SK-N-SH (cell line): Measurements from ENCODE around the gene SLC47A2. TPM values are rescaled to one million over a fixed set of nuclear protein-coding genes. Genes with fewer than 3 reads are reported as not detected.

Experiments used
- CTCF ChIA-PET: fragments of 300-600, 350-600 bp; formaldehyde crosslinking; extraction: SDS; loops from one replicate; lab custom pipeline; 2021; lab: Yijun Ruan, JAX
- POLR2A ChIA-PET: fragments of 350-600 bp; sonication (Branson Sonifier 250); formaldehyde crosslinking; extraction: SDS; loops from one replicate; lab custom pipeline; 2020; ENCODE audit warnings: antibody characterized with exemption, inconsistent platforms; lab: Yijun Ruan, JAX
- DNase-seq: peaks from one replicate; pipeline ENCODE4 v3.0.0; 2012
- H2AFZ ChIP-seq: fragments of 200-600 bp; sonication (generic); 2 replicates; pipeline ENCODE4 v1.8.1; 2016; ENCODE audit warnings: antibody characterized with exemption, mild to moderate bottlenecking, low read depth
- H3F3A ChIP-seq: fragments of 200-600 bp; sonication (generic); replicated peaks from 2 replicates; pipeline ENCODE3; 2016; ENCODE audit warnings: antibody characterized with exemption, mild to moderate bottlenecking; ENCODE audit not compliant: insufficient read depth
- H3K27ac ChIP-seq, 2 experiments: fragments of 200-500 bp in 1 of 2; fragments of 200-600 bp in 1 of 2; sonication (Bioruptor generic) in 1 of 2; sonication (generic), shearing (Covaris generic) in 1 of 2; 2 replicates each; pipeline versions ENCODE4 v1.5.1 to v1.6.1; 2014 to 2016; ENCODE audit warnings: low read depth in 2 of 2, inconsistent platforms in 1 of 2, low read length in 1 of 2, mild to moderate bottlenecking in 1 of 2, mixed read lengths in 1 of 2
- H3K27me3 ChIP-seq: fragments of 200-600 bp; sonication (generic), shearing (Covaris generic); 2 replicates; pipeline ENCODE4 v1.6.1; 2016; ENCODE audit warnings: mixed run types; ENCODE audit not compliant: insufficient read depth
- H3K36me3 ChIP-seq, 2 experiments: fragments of 200-500 bp in 1 of 2; fragments of 200-600 bp in 1 of 2; sonication (Bioruptor generic) in 1 of 2; sonication (generic) in 1 of 2; replicated peaks in 1 of 2; 2 replicates each; pipeline versions ENCODE3 to v1.5.1; 2014 to 2016; ENCODE audit warnings: low read length in 1 of 2, mild to moderate bottlenecking in 1 of 2; ENCODE audit not compliant: insufficient read depth in 2 of 2, control insufficient read depth in 1 of 2
- H3K4me1 ChIP-seq, 2 experiments: fragments of 200-500 bp in 1 of 2; fragments of 200-600 bp in 1 of 2; sonication (Bioruptor generic) in 1 of 2; sonication (generic), shearing (Covaris generic) in 1 of 2; 2 replicates each; pipeline versions ENCODE4 v1.5.1 to v1.6.1; 2014 to 2016; ENCODE audit warnings: low read depth in 1 of 2, low read length in 1 of 2, mixed run types in 1 of 2; ENCODE audit not compliant: insufficient read depth in 2 of 2, control insufficient read depth in 1 of 2
- H3K4me2 ChIP-seq: fragments of 200-600 bp; sonication (generic), shearing (Covaris generic); 2 replicates; pipeline ENCODE4 v1.6.1; 2017; ENCODE audit warnings: mixed run types
- H3K4me3 ChIP-seq, 2 experiments: fragments of 200-500 bp in 1 of 2; fragments of 200-600 bp in 1 of 2; sonication (Bioruptor generic) in 1 of 2; sonication (generic), shearing (Covaris generic) in 1 of 2; 2 replicates each; pipeline versions ENCODE4 v1.5.1 to v1.8.1; 2014 to 2016; ENCODE audit warnings: low read depth in 2 of 2, inconsistent platforms in 1 of 2, low read length in 1 of 2, mild to moderate bottlenecking in 1 of 2, mixed read lengths in 1 of 2, moderate library complexity in 1 of 2
- H3K79me2 ChIP-seq: fragments of 200-600 bp; sonication (generic); 2 replicates; pipeline ENCODE4 v1.8.1; 2017; ENCODE audit warnings: mild to moderate bottlenecking; ENCODE audit not compliant: insufficient read depth
- H3K9ac ChIP-seq: fragments of 200-600 bp; sonication (generic); 2 replicates; pipeline ENCODE4 v1.6.1; 2017; ENCODE audit warnings: mixed run types
- H3K9me2 ChIP-seq: fragments of 200-600 bp; sonication (generic); 2 replicates; pipeline ENCODE4 v1.6.1; 2017; ENCODE audit warnings: mixed run types
- H3K9me3 ChIP-seq: fragments of 200-600 bp; sonication (generic); 2 replicates; pipeline ENCODE4 v1.6.1; 2017; ENCODE audit warnings: mixed run types, mild to moderate bottlenecking, moderate library complexity
- H4K20me1 ChIP-seq: fragments of 200-600 bp; sonication (generic); 2 replicates; pipeline ENCODE4 v1.6.1; 2017; ENCODE audit warnings: mild to moderate bottlenecking, mixed run types; ENCODE audit not compliant: insufficient read depth
- CTCF ChIP-seq: fragments of 200-600 bp; sonication (generic); IDR thresholded peaks from 2 replicates; pipeline ENCODE4 v1.6.1; 2017; ENCODE audit warnings: antibody characterized with exemption, mild to moderate bottlenecking, moderate library complexity
- EP300 ChIP-seq, 2 experiments: IDR thresholded peaks; 2 replicates each; pipeline versions ENCODE4 v1.4.0 to v1.6.1; 2012; ENCODE audit warnings: borderline replicate concordance in 1 of 2, low read depth in 1 of 2, low read length in 1 of 2
- EZH2phosphoT487 ChIP-seq: fragments of 200-600 bp; sonication (generic); IDR thresholded peaks from 2 replicates; pipeline ENCODE4 v1.6.1; 2017; ENCODE audit warnings: low read depth, mixed run types, mild to moderate bottlenecking, antibody characterized with exemption, moderate library complexity, borderline replicate concordance
- FOSL2 ChIP-seq: IDR thresholded peaks from 2 replicates; pipeline ENCODE4 v1.4.0; 2012; ENCODE audit warnings: low read depth, mild to moderate bottlenecking, moderate library complexity, borderline replicate concordance
- GABPA ChIP-seq: IDR thresholded peaks from 2 replicates; pipeline ENCODE4 v1.4.0; 2012; ENCODE audit warnings: low read depth, mild to moderate bottlenecking
- GATA2 ChIP-seq: sonication (generic); formaldehyde crosslinking; IDR thresholded peaks from 2 replicates; pipeline ENCODE4 v1.5.0; 2020; ENCODE audit warnings: mild to moderate bottlenecking, missing genetic modification reagents
- JUND ChIP-seq: IDR thresholded peaks from 2 replicates; pipeline ENCODE4 v1.4.0; 2012
- MAX ChIP-seq: IDR thresholded peaks from 2 replicates; pipeline ENCODE4 v1.4.0; 2012; ENCODE audit warnings: low read depth
- MXI1 ChIP-seq: IDR thresholded peaks from 2 replicates; pipeline ENCODE4 v1.6.1; 2012; ENCODE audit warnings: mild to moderate bottlenecking, low read depth, low read length, improper control_type of control experiment
- PBX3 ChIP-seq: IDR thresholded peaks from 2 replicates; pipeline ENCODE4; 2012
- REST ChIP-seq: IDR thresholded peaks from 2 replicates; pipeline ENCODE4 v1.6.1; 2012; ENCODE audit warnings: mild to moderate bottlenecking, low read depth, low read length, moderate library complexity
- RFX5 ChIP-seq: IDR thresholded peaks from 2 replicates; pipeline ENCODE4 v1.6.1; 2012; ENCODE audit warnings: mild to moderate bottlenecking, improper control_type of control experiment, low read length
- RXRA ChIP-seq: IDR thresholded peaks from 2 replicates; pipeline ENCODE4 v1.4.0; 2012; ENCODE audit warnings: low read depth, mild to moderate bottlenecking, borderline replicate concordance
- SIN3A ChIP-seq: IDR thresholded peaks from 2 replicates; pipeline ENCODE4 v1.6.1; 2012; ENCODE audit warnings: low read depth, mild to moderate bottlenecking, low read length, moderate library complexity, borderline replicate concordance
- TAF1 ChIP-seq: IDR thresholded peaks from 2 replicates; pipeline ENCODE4 v1.6.1; 2012; ENCODE audit warnings: low read depth, mild to moderate bottlenecking, low read length, moderate library complexity, borderline replicate concordance
- USF1 ChIP-seq: IDR thresholded peaks from 2 replicates; pipeline ENCODE4 v1.4.0; 2012; ENCODE audit warnings: low read depth, borderline replicate concordance
- USF2 ChIP-seq: fragments of 150-350 bp; IDR thresholded peaks from 2 replicates; pipeline ENCODE4 v1.6.1; 2017; ENCODE audit warnings: antibody characterized with exemption, low read length, low read depth, borderline replicate concordance
- YY1 ChIP-seq: IDR thresholded peaks from 2 replicates; pipeline ENCODE4 v1.4.0; 2012; ENCODE audit warnings: low read depth, mild to moderate bottlenecking
- ZBTB33 ChIP-seq: IDR thresholded peaks from 2 replicates; pipeline ENCODE4 v1.4.0; 2012; ENCODE audit warnings: low read depth, borderline replicate concordance
- WGBS: methylation state at CpG from one replicate; pipeline ENCODE4 v1.1.6; 2017; ENCODE audit warnings: low lambda C conversion rate; 5-methylcytosine and 5-hydroxymethylcytosine counted together
- polyA plus RNA-seq, 3 experiments: library from polyadenylated mRNA; depleted of rRNA; stranded (reverse); fragments of >200 nt; gene quantifications; 2 replicates each; pipeline ENCODE4 v1.2.3, GENCODE V29; 2012

SLC47A2 gene
- polyA plus RNA-seq, 1 of the 3 experiments (the other 2 are of a cell fraction), result not detected

- TF ChIP-seq RFX5, result no peak
- no peak for TF ChIP-seq SIN3A
- no peak for TF ChIP-seq EP300 (IDR thresholded peaks at IDR 0.05; ENCODE audit: borderline replicate concordance in 1 of 2, low read depth in 1 of 2, low read length in 1 of 2)
- TF ChIP-seq USF2, result no peak
- TF ChIP-seq EZH2phosphoT487, result no peak
- TF ChIP-seq GATA2 (CRISPR knock-in tag), result no peak
- no peak for TF ChIP-seq REST
- no peak for TF ChIP-seq PBX3
- no peak for TF ChIP-seq JUND
- no peak for TF ChIP-seq MAX
- no peak for TF ChIP-seq FOSL2
- TF ChIP-seq ZBTB33, result no peak
- no peak for TF ChIP-seq CTCF
- no peak for TF ChIP-seq MXI1
- no peak for TF ChIP-seq USF1
- TF ChIP-seq RXRA, result no peak
- TF ChIP-seq GABPA, result no peak
- TF ChIP-seq TAF1, result no peak
- TF ChIP-seq YY1, result no peak
- TF ChIP-seq, all 33 proteins: peak for 0
- ChIA-PET CTCF (interaction anchor here (0.6 to 2.2 kb wide), 8 partner anchors 10 to 135 kb away, joined by 3 to 7 read pairs (median 3); no protein-coding TSS in a partner anchor), POLR2A (no interaction called here)
- Histone ChIP-seq H3K4me1 (peaks cover 8 to 16% of the 10 kb centered on the region in 2 experiments; a peak in 3 of 4 replicates), H3K4me2 (no peak overlapping the region), H3K79me2 (peaks cover 6% of the 10 kb centered on the region), H3K36me3 (no peaks in the 10 kb centered on the region), H3K4me3 (no peak overlapping the region), H2AFZ (no peak overlapping the region), H3K9me2 (no peaks in the 10 kb centered on the region), H4K20me1 (no peaks in the 10 kb centered on the region), H3K27ac (no peak overlapping the region), H3K9me3 (no peaks in the 10 kb centered on the region), H3K9ac (no peak overlapping the region), H3F3A (no peaks in the 10 kb centered on the region), H3K27me3 (no peaks in the 10 kb centered on the region)
- DNase-seq, result no peak
- WGBS, result 86% methylated on average over 5 of the region's 5 CpGs
Measured at GRCh38 chr17:19644493-19645210, 71.7 kb downstream of the SLC47A2 start.
